A673 (cell line): ENCODE measurements around the gene DAZAP2. TPM values are rescaled to one million over a fixed set of nuclear protein-coding genes. Genes with fewer than 3 reads are reported as not detected.
"Not testable (repeated sequence)": the region's sequence is repeated elsewhere in the genome, so short reads cannot be mapped to it uniquely, and the experiment has no call there.

ENCODE experiments used
- BruUV-seq: library from RNA; stranded (reverse); fragments of 400-500 nt; replicated peaks from 2 replicates; lab custom pipeline; 2021; lab: Mats Ljungman, UMichigan
- CTCF ChIA-PET: fragments of 300-600 bp; sonication (Branson Sonifier 250); formaldehyde crosslinking; loops from one replicate; lab custom pipeline; 2022; ENCODE audit warnings: antibody characterized with exemption; lab: Charles Lee
- POLR2A ChIA-PET: fragments of 300-600 bp; sonication (Branson Sonifier 250); formaldehyde crosslinking; loops from one replicate; lab custom pipeline; 2022; ENCODE audit warnings: antibody characterized with exemption; ENCODE audit not compliant: low non-redundant PET; lab: Charles Lee
- DNase-seq: peaks from one replicate; pipeline ENCODE4 v3.0.0-alpha.2; 2015; ENCODE audit warnings: low spot score
- H3K27ac ChIP-seq: fragments of 200-600 bp; sonication (generic); 2 replicates; pipeline ENCODE4 v1.5.1; 2016; ENCODE audit warnings: mixed run types, low read depth, mild to moderate bottlenecking, mixed read lengths, antibody characterized with exemption, low read length; ENCODE audit not compliant: poor library complexity, severe bottlenecking
- H3K27me3 ChIP-seq: fragments of 200-600 bp; sonication (generic); replicated peaks from 2 replicates; pipeline ENCODE4 v1.6.1; 2017; ENCODE audit warnings: mixed run types, low read depth, mild to moderate bottlenecking, mixed read lengths, antibody characterized with exemption, low read length; ENCODE audit not compliant: insufficient read depth, poor library complexity
- H3K36me3 ChIP-seq: fragments of 200-600 bp; sonication (generic); 2 replicates; pipeline ENCODE4 v1.6.1; 2016; ENCODE audit warnings: mixed run types, mild to moderate bottlenecking, mixed read lengths, antibody characterized with exemption, low read length; ENCODE audit not compliant: insufficient read depth, poor library complexity, severe bottlenecking
- H3K4me1 ChIP-seq: fragments of 200-600 bp; sonication (generic); 2 replicates; pipeline ENCODE4 v1.6.1; 2017; ENCODE audit warnings: mixed run types, mild to moderate bottlenecking, mixed read lengths, antibody characterized with exemption, low read length; ENCODE audit not compliant: insufficient read depth, poor library complexity, severe bottlenecking
- H3K4me3 ChIP-seq: fragments of 200-600 bp; sonication (generic); 2 replicates; pipeline ENCODE4 v1.5.1; 2016; ENCODE audit warnings: low read depth, mixed run types, mild to moderate bottlenecking, mixed read lengths, low read length; ENCODE audit not compliant: poor library complexity, severe bottlenecking
- H3K9me3 ChIP-seq: fragments of 200-600 bp; sonication (generic); 2 replicates; pipeline ENCODE4 v1.6.1; 2016; ENCODE audit warnings: mixed run types, low read depth, mild to moderate bottlenecking, mixed read lengths, antibody characterized with exemption, low read length; ENCODE audit not compliant: poor library complexity, severe bottlenecking
- EZH2 ChIP-seq: fragments of 200-600 bp; sonication (generic); IDR thresholded peaks from 2 replicates; pipeline ENCODE4 v1.6.1; 2017; ENCODE audit warnings: borderline replicate concordance, low read depth, mild to moderate bottlenecking, mixed read lengths, antibody characterized with exemption, low read length; ENCODE audit not compliant: poor library complexity, severe bottlenecking
- intact Hi-C: fragments of 100-400 bp; cut with micrococcal nuclease; formaldehyde crosslinking; loops from one replicate; pipeline ENCODE4 v1.10.0; 2022; ENCODE audit not compliant: unreplicated experiment
- total RNA-seq: library from RNA; stranded (reverse); gene quantifications from 2 replicates; pipeline ENCODE4 v1.2.3, GENCODE V29; 2021
- TF ChIP-seq, protein P1 (sequence below): fragments of 300-800, 200-600 bp; sonication (generic); conservative IDR thresholded peaks from 2 replicates; pipeline ENCODE4 v1.5.1; 2017; ENCODE audit warnings: low read depth, mild to moderate bottlenecking, antibody characterized with exemption, low read length, moderate library complexity, mixed read lengths

DAZAP2 gene
- total RNA-seq, 1 experiment from 2014 or later, result 138 TPM

GRCh38 chr12:51224625-51225024 lies 14.0 kb upstream of the DAZAP2 start:
- no TSS peak for BruUV-seq
- POLR2A ChIA-PET, result no interaction called here
- no peak overlapping the region for H3K4me3 ChIP-seq
- no peaks in the 10 kb centered on the region for H3K36me3 ChIP-seq
- TF ChIP-seq, protein P1, sequence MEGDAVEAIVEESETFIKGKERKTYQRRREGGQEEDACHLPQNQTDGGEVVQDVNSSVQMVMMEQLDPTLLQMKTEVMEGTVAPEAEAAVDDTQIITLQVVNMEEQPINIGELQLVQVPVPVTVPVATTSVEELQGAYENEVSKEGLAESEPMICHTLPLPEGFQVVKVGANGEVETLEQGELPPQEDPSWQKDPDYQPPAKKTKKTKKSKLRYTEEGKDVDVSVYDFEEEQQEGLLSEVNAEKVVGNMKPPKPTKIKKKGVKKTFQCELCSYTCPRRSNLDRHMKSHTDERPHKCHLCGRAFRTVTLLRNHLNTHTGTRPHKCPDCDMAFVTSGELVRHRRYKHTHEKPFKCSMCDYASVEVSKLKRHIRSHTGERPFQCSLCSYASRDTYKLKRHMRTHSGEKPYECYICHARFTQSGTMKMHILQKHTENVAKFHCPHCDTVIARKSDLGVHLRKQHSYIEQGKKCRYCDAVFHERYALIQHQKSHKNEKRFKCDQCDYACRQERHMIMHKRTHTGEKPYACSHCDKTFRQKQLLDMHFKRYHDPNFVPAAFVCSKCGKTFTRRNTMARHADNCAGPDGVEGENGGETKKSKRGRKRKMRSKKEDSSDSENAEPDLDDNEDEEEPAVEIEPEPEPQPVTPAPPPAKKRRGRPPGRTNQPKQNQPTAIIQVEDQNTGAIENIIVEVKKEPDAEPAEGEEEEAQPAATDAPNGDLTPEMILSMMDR, result no peak
- no peak for TF ChIP-seq EZH2
- intact Hi-C loops, result no loop called here
- CTCF ChIA-PET, result no interaction called here
- no peaks in the 10 kb centered on the region for H3K27me3 ChIP-seq
- H3K27ac ChIP-seq, result no peak overlapping the region
- H3K4me1 ChIP-seq, result peaks cover 10% of the 10 kb centered on the region
- no peaks in the 10 kb centered on the region for H3K9me3 ChIP-seq
- no peak for DNase-seq

DNA sequence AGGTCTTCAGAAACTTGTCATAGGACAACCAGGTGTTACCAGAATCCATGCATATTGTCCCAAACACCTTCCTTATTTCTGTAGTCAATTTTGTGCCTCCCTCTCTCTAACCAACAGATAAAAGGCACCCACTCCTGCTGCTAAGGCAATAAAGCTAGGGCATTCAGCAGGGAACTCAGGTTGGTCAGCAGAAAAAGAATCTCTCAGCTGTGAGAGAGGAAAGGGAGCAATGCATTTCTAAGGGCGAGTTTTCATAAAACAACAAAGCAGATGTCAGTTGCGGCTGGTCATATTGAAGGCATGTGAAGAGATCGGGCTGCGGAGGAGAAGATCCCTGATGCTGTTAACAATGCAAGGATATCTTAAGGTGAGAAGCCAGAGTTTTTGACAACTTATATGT lies 13.4 kb upstream of the DAZAP2 start:
- no peaks in the 10 kb centered on the region for H3K9me3 ChIP-seq
- H3K27me3 ChIP-seq, result no peaks in the 10 kb centered on the region
- TF ChIP-seq EZH2, result no peak
- TF ChIP-seq, protein P1, result no peak
- H3K4me1 ChIP-seq, result peaks cover 10% of the 10 kb centered on the region
- no peak for DNase-seq
- H3K4me3 ChIP-seq, result no peak overlapping the region
- ChIA-PET POLR2A (no interaction called here), CTCF (no interaction called here)
- BruUV-seq, result no TSS peak
- no peak overlapping the region for H3K27ac ChIP-seq
- no peaks in the 10 kb centered on the region for H3K36me3 ChIP-seq
- intact Hi-C loops, result no loop called here

GRCh38 chr12:51225771-51226170 lies 12.9 kb upstream of the DAZAP2 start:
- ChIA-PET POLR2A (no interaction called here), CTCF (no interaction called here)
- peak; percentile 41 for DNase-seq
- Histone ChIP-seq H3K4me1 (peaks cover 10% of the 10 kb centered on the region), H3K4me3 (no peak overlapping the region), H3K27ac (no peak overlapping the region), H3K27me3 (no peaks in the 10 kb centered on the region), H3K36me3 (no peaks in the 10 kb centered on the region), H3K9me3 (no peaks in the 10 kb centered on the region)
- TF ChIP-seq EZH2, result no peak
- TF ChIP-seq, protein P1, result no peak
- no TSS peak for BruUV-seq
- intact Hi-C loops, result no loop called here

DNA sequence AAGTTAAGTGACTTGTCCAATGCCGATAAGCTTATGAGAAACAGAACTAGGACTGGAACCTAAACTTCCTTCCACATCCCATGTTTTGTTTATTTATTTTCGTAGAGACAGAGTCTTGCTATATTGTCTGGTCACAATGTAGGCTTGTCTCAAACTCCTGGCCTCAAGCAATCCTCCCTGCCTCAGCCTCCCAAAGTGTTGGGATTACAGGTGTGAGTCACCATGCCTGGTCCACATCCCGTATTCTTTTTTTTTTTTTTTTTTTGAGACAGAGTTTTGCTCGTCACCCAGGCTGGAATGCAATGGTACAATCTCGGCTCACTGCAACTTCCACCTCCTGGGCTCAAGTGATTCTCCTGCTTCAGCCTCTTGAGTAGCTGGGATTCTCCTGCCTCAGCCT lies 11.5 kb upstream of the DAZAP2 start:
- POLR2A ChIA-PET, CTCF ChIA-PET: not testable (repeated sequence)

More for the DNA sequence above, 11.5 kb upstream of the DAZAP2 start:
- intact Hi-C loops, H3K27me3 ChIP-seq, DNase-seq, H3K9me3 ChIP-seq, H3K4me3 ChIP-seq, H3K4me1 ChIP-seq, BruUV-seq, H3K36me3 ChIP-seq, H3K27ac ChIP-seq: not testable (repeated sequence)
